ENCODE measurements around the gene PTPN13.

- TF ChIP-seq ZNF175 (tag by site-specific recombination; IDR thresholded peaks at IDR 0.05) (no peak), CTCF (tag by site-specific recombination; IDR thresholded peaks at IDR 0.05) (no peak), ZNF138 (tag by site-specific recombination; IDR thresholded peaks at IDR 0.05; ENCODE audit: borderline replicate concordance) (no peak), ZSCAN16 (tag by site-specific recombination; IDR thresholded peaks at IDR 0.05) (no peak), ZEB2 (tag by site-specific recombination; IDR thresholded peaks at IDR 0.05) (no peak), ZBTB21 (tag by site-specific recombination; IDR thresholded peaks at IDR 0.05) (no peak), RBAK (tag by site-specific recombination; IDR thresholded peaks at IDR 0.05) (no peak), ZNF266 (tag by site-specific recombination; IDR thresholded peaks at IDR 0.05; ENCODE audit: low read depth) (no peak), YY1 (tag by site-specific recombination; IDR thresholded peaks at IDR 0.05) (no peak), ZNF274 (IDR thresholded peaks at IDR 0.05; ENCODE audit: low read length) (no peak), ZNF274 (tag by site-specific recombination; IDR thresholded peaks at IDR 0.05; ENCODE audit: borderline replicate concordance) (no peak), IKZF3 (tag by site-specific recombination; IDR thresholded peaks at IDR 0.05) (no peak)
Measured at GRCh38 chr4:86771141-86771540, 177.0 kb downstream of the PTPN13 start.
